Activated CD8-positive, alpha-beta T cell treated with anti-CD3 and anti-CD28 coated beads for 36 hours (primary cell): ENCODE measurements around the gene DLD. TPM values are rescaled to one million over a fixed set of nuclear protein-coding genes. Genes with fewer than 3 reads are reported as not detected.

Experiments
- ATAC-seq: fragments of 200-7000 bp; cut with Tn5 transposase; one replicate; pipeline ENCODE4 v1.10.0; 2021; ENCODE audit warnings: mild to moderate bottlenecking, moderate library complexity
- CTCF ChIA-PET: fragments of 350-600 bp; sonication (Branson Sonifier 250); formaldehyde crosslinking; loops from one replicate; lab custom pipeline; 2021; ENCODE audit warnings: antibody characterized with exemption; lab: Charles Lee
- POLR2A ChIA-PET: fragments of 350-600 bp; sonication (Branson Sonifier 250); formaldehyde crosslinking; loops from one replicate; lab custom pipeline; 2021; ENCODE audit warnings: antibody characterized with exemption; lab: Charles Lee
- DNase-seq: peaks from one replicate; pipeline ENCODE4 v3.0.0-alpha.2; 2020
- H3K27ac Mint-ChIP-seq: one replicate; pipeline ENCODE4 v1.8.0; 2021; ENCODE audit warnings: mild to moderate bottlenecking, mixed read lengths
- H3K27me3 Mint-ChIP-seq: one replicate; pipeline ENCODE4 v1.8.0; 2021; ENCODE audit warnings: mixed read lengths
- H3K36me3 Mint-ChIP-seq: one replicate; pipeline ENCODE4 v1.8.0; 2021; ENCODE audit warnings: low read depth, mixed read lengths
- H3K4me1 Mint-ChIP-seq: one replicate; pipeline ENCODE4 v1.8.0; 2021; ENCODE audit warnings: low read depth, mixed read lengths
- H3K4me3 Mint-ChIP-seq: one replicate; pipeline ENCODE4 v1.8.0; 2021; ENCODE audit warnings: mild to moderate bottlenecking, moderate library complexity, mixed read lengths
- H3K9me3 Mint-ChIP-seq: one replicate; pipeline ENCODE4 v1.8.0; 2021; ENCODE audit warnings: mixed read lengths
- CTCF ChIP-seq: fragments of 200-600 bp; IDR thresholded peaks from one replicate; pipeline ENCODE4 v1.8.0; 2022; ENCODE audit warnings: antibody characterized with exemption, mild to moderate bottlenecking
- intact Hi-C: fragments of 100-400 bp; cut with micrococcal nuclease; formaldehyde crosslinking; loops from one replicate; pipeline ENCODE4 v1.10.0; 2022
- total RNA-seq, 2 experiments: library from RNA; stranded (reverse); gene quantifications; one replicate each; pipeline ENCODE4 v1.2.3, GENCODE V29; 2021

Gene DLD
- total RNA-seq, 2 experiments from 2014 or later, result 99.8 to 102 TPM

- ChIA-PET CTCF (interaction anchor here (0.9 to 1.0 kb wide), 2 partner anchors 14 to 48 kb away, joined by 3 to 4 read pairs; no protein-coding TSS in a partner anchor), POLR2A (no interaction called here)
- DNase-seq, result no peak
Measured at GRCh38 chr7:107922886-107923285, 31.9 kb downstream of the DLD start.

GRCh38 chr7:107924841-107925504, 34.0 kb downstream of the DLD start:
- ChIA-PET CTCF (interaction anchor here (1.1 kb wide), 1 partner anchor 89 kb away, joined by 3 read pairs; no protein-coding TSS in a partner anchor), POLR2A (no interaction called here)
- H3K27me3 Mint-ChIP-seq, result no peaks in the 10 kb centered on the region
- no peak overlapping the region for H3K4me3 Mint-ChIP-seq
- no peaks in the 10 kb centered on the region for H3K9me3 Mint-ChIP-seq
- intact Hi-C loops, result no loop called here
- no peak for TF ChIP-seq CTCF
- H3K4me1 Mint-ChIP-seq, result peaks cover 51% of the 10 kb centered on the region
- ATAC-seq (peak; percentile 30), DNase-seq (no peak)
- peak overlapping the region; percentile 64 for H3K27ac Mint-ChIP-seq
- H3K36me3 Mint-ChIP-seq, result peaks cover 58% of the 10 kb centered on the region

More at GRCh38 chr7:107922886-107923285, 31.9 kb downstream of the DLD start:
- no peak for ATAC-seq
- no peaks in the 10 kb centered on the region for H3K27me3 Mint-ChIP-seq
- peaks cover 70% of the 10 kb centered on the region for H3K36me3 Mint-ChIP-seq
- no peak overlapping the region for H3K27ac Mint-ChIP-seq
- H3K4me3 Mint-ChIP-seq, result no peak overlapping the region
- H3K4me1 Mint-ChIP-seq, result peaks cover 52% of the 10 kb centered on the region
- H3K9me3 Mint-ChIP-seq, result no peaks in the 10 kb centered on the region
- intact Hi-C loops, result no loop called here
- no peak for TF ChIP-seq CTCF

DNA sequence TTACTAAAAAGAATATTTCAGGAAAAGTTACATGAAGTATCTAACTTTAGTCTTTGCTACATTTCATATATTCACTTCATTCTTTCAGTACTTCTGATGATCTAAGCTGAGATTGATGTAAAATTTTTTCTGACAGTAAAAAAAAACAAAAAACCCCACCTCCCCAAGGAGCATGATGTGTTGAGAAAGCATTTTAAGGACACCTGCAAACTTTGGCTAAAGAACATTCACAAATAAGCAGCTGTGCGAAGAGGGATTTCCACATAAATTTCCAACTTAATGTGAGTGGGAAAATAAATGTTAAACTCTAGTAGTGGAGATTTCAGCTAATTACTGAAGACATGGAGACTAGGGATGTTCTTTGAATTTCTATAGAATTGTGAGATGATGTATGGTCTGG, 35.5 kb downstream of the DLD start:
- no peak overlapping the region for H3K4me3 Mint-ChIP-seq
- intact Hi-C loops, result no loop called here
- DNase-seq, result no peak
- peaks cover 42% of the 10 kb centered on the region for H3K4me1 Mint-ChIP-seq
- H3K9me3 Mint-ChIP-seq, result no peaks in the 10 kb centered on the region
- TF ChIP-seq CTCF, result no peak
- ChIA-PET CTCF (interaction anchor here (0.6 to 1.4 kb wide), 5 partner anchors 52 to 331 kb away, joined by 3 read pairs; no protein-coding TSS in a partner anchor), POLR2A (no interaction called here)
- peaks cover 47% of the 10 kb centered on the region for H3K36me3 Mint-ChIP-seq
- no peak overlapping the region for H3K27ac Mint-ChIP-seq
- no peaks in the 10 kb centered on the region for H3K27me3 Mint-ChIP-seq
- no peak for ATAC-seq

DNA sequence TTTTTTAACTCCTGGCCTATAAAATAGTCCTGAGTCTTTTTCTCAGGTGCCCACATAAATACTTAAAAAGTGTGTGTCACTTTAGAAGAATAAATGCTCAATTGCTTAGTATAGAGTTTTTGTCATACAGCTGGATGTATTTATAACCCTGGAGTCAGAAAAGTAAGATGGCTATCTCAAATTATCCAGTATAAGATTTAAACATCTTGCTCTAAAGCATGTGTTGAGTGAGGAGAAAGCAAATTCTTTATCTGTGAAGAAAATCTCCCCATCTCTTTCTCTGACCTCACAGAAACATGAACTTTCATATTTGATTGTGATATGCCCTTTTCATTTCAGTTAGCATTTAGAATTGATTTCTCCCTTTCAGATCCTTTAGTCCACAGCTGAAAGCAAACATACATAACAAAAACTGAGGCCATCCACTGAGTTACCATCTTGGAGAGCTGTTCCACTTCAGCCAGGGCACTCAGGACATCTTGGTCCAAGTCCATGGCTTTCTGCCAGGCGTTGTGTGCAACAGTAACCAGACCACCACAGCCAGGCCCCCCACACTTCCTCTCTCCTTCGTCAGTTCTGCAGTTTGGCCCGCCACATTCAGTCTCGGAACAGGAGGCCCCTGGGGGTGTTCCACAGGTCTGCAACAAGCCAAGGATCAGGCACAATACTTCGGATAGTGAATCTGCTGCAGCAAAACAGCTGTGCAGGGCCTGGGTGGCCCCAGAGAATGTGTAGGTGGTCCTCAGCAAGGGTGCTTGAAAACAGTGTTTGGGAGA, 40.9 kb downstream of the DLD start:
- H3K4me1 Mint-ChIP-seq, result peaks cover 17% of the 10 kb centered on the region
- CTCF ChIA-PET, result no interaction called here

More for the DNA sequence above, 40.9 kb downstream of the DLD start:
- Mint-ChIP-seq H3K4me3 (no peak overlapping the region), H3K27me3 (no peaks in the 10 kb centered on the region), H3K36me3 (peaks cover 14% of the 10 kb centered on the region), H3K9me3 (no peaks in the 10 kb centered on the region), H3K27ac (peak overlapping the region; percentile 10)
- TF ChIP-seq CTCF, result no peak
- ATAC-seq (no peak), DNase-seq (no peak)
- POLR2A ChIA-PET, result no interaction called here
- intact Hi-C loops, result no loop called here
